ENCODE measurements around the gene TUT4.

DNA sequence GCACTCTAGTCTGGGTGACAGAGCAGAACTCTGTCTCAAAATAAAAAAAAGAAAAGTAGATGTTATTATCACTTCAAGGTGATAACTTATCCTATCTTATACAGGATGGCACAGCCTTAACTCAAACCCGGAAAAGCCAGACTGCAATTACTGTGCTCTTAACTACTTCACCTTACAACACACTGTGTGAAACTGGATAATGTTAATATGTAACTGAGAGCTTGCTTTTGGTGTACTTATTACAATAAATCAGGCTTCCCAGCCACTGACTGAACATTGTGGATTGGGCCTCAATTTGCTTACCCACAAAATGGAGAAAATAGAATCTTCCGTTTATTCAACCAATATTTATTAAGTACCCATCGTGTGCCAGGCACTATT lies 150.0 kb downstream of the TUT4 start:
- TF ChIP-seq GATA2 (IDR thresholded peaks at IDR 0.05; ENCODE audit: low read depth, low read length) = no peak
- TF ChIP-seq GATA3 (IDR thresholded peaks at IDR 0.05; ENCODE audit: low read depth, low read length) = no peak
